GM20000 (cell line): Measurements from ENCODE around the gene P2RY8.
"Not testable (repeated sequence)": the region's sequence is repeated elsewhere in the genome, so short reads cannot be mapped to it uniquely, and the experiment has no call there.

Experiments used
- DNase-seq: peaks from one replicate; pipeline ENCODE4 v3.0.0; 2012; ENCODE audit warnings: low spot score
- TF ChIP-seq, protein P1 (sequence below): IDR thresholded peaks from 2 replicates; pipeline ENCODE4 v1.5.1; 2012; ENCODE audit warnings: mild to moderate bottlenecking, control low read depth; ENCODE audit errors: extremely low read depth, missing control alignments

The P2RY8 gene

DNA sequence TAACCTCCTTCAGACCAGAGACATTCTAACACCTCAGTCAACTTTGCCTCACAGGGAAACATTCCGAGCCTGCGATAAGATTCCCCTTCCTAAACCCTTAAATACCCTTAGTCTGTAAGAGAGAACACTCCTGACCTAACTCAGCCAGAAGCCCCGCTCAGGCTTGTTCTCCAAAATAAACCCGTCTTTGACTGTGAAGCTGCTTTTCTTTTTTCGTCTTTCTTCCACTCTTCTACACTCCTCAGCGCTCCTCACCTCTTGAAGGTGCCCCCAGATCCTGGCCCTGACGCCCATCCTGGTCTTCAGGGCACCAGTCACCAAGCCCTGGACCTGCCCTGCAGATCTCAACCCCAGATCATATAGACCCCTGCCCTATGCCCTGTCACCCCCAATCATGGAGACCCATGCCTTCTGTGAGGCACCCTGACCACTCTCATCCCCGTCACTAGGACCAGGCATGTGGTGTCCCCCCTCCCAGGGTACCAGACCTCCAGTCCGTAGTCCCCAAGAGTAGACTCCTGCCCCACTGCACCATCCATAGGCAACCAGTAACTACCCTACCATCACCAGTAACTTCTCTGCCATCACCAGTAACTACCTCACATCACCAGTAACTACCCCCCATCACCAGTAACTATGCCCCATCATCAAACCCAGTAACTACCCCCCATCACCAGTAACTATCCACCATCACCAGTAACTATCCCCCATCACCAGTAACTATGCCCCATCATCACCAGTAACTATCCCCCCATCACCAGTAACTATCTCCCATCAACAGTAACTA is 87.8 kb downstream of the P2RY8 start:
- TF ChIP-seq, protein P1, sequence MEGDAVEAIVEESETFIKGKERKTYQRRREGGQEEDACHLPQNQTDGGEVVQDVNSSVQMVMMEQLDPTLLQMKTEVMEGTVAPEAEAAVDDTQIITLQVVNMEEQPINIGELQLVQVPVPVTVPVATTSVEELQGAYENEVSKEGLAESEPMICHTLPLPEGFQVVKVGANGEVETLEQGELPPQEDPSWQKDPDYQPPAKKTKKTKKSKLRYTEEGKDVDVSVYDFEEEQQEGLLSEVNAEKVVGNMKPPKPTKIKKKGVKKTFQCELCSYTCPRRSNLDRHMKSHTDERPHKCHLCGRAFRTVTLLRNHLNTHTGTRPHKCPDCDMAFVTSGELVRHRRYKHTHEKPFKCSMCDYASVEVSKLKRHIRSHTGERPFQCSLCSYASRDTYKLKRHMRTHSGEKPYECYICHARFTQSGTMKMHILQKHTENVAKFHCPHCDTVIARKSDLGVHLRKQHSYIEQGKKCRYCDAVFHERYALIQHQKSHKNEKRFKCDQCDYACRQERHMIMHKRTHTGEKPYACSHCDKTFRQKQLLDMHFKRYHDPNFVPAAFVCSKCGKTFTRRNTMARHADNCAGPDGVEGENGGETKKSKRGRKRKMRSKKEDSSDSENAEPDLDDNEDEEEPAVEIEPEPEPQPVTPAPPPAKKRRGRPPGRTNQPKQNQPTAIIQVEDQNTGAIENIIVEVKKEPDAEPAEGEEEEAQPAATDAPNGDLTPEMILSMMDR, result no peak
- no peak for DNase-seq

DNA sequence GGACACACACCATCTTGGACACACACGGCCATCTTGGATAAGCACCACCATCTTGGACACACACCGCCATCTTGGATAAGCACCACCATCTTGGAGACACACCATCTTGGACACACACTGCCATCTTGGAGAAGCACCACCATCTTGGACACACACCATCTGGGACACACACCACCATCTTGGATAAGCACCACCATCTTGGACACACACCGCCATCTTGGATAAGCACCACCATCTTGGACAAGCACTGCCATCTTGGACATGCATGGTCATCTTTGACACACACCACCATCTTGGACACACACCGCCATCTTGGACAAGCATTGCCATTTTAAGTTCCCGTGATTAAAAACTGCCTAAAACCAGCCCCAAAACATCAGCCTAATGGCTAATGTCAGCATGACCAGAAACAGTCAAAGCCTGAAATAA is 88.4 kb downstream of the P2RY8 start:
- DNase-seq, result not testable (repeated sequence)

DNA sequence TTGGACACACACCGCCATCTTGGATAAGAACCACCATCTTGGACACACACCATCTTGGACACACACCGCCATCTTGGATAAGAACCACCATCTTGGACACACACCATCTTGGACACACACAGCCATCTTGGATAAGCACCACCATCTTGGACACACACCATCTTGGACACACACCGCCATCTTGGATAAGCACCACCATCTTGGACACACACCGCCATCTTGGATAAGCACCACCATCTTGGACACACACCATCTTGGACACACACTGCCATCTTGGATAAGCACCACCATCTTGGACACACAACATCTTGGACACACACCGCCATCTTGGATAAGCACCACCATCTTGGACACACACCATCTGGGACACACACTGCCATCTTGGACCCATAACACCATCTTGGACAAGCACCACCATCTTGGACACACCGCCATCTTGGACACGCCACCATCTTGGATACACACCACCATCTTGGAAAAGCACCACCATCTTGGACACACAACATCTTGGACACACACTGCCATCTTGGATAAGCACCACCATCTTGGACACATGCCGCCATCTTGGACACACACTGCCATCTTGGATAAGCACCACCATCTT is 88.9 kb downstream of the P2RY8 start:
- not testable (repeated sequence) for DNase-seq

DNA sequence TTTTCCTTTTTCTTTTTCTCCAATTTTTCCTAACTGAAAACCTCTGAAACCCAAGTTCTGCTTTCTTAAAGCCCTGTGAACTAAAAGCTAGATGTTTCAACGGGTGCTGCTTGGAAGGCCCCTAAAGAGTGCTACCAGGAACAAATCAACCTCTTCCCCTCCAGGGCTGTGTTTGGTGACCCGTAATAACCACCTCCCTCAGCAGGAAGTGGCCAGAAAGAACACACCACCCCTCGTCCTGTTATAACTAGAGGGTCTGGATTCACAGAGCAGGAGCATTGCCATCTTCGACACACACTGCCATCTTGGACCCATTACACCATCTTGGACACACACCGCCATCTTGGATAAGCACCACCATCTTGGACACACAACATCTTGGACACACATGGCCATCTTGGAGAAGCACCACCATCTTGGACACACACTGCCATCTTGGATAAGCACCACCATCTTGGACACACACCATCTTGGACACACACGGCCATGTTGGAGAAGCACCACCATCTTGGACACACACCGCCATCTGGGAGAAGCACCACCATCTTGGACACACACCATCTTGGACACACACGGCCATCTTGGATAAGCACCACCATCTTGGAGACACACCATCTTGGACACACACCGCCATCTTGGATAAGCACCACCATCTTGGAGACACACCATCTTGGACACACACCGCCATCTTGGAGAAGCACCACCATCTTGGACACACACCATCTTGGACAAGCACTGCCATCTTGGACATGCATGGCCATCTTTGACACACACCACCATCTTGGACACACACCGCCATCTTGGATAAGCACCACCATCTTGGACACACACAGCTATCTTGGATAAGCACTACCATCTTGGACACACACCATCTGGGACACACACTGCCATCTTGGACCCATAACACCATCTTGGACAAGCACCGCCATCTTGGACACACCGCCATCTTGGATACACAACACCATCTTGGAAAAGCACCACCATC is 89.7 kb downstream of the P2RY8 start:
- DNase-seq, result peak; percentile 35

DNA sequence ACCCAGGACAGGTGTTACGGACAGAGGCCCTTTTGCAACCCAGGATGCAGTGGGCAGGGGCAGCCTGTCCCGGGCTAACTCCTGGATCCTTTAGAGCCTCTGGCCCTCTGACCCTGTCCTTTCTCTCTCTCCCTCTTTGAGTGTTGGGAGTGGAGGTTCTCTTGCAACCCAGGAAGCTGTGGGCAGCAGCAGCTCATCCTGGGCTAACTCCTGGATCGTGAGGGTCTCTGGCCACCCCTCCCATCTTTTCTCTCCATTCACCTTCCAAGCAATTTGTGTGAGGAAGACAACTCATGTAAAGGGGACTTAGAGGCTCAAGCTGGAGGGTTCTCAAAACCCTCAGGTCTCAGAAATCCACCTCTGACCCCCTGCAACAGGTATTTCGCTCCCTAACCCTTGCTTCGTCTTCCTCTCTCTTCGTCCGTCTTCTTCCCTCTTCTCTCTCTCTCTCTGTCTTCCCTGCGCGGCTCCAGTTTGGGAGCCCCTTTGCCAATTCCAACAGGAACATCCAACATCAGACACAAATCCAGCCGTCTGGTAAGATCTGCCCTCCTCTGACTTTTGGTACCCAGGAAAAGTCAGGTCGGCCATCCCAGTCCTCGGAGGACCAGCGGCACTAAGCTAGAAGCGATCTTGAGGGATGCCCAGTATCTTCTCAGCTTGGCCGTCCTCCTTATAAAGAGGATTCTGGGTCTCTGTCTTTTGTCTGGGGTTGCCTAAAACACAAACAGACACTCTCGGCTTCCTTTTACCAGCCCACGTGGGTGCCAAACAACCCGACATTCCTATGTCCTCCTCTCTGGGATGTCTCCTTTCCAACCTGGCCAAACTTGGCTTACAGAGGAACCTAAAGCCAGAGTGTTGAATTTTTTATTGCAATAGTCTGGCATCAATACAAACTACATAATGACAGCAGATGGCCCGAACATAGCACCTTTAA is 92.2 kb downstream of the P2RY8 start:
- DNase-seq, result no peak
- TF ChIP-seq, protein P1, result no peak

GRCh38 chrX:1443496-1444075 is 93.4 kb downstream of the P2RY8 start:
- TF ChIP-seq, protein P1, result no peak
- DNase-seq, result no peak

GRCh38 chrX:1442724-1443367 is 94.1 kb downstream of the P2RY8 start:
- TF ChIP-seq, protein P1, result no peak
- no peak for DNase-seq
